ENCODE measurements around the gene CYBB.

CYBB gene

DNA sequence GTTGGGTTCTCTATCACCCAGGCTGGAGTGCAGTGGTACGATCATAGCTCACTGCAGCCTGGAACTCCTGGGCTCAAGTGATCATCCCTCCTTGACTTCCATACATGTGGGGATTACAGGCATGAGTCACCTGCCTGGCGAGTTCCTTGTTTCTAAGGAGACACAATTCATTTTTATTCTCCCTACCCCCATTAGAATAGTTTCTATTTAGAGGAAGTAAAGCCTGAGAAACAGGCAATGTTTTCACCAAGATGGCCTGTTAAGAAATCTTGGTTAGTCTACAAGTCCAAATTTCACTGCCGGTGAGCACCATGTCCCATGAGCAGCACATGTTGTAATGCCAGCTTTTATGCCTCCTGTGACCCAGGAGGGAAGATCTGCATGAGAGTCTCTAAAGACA lies 5.7 kb downstream of the CYBB start:
- no peak for DNase-seq (ENCODE audit: low spot score)

DNA sequence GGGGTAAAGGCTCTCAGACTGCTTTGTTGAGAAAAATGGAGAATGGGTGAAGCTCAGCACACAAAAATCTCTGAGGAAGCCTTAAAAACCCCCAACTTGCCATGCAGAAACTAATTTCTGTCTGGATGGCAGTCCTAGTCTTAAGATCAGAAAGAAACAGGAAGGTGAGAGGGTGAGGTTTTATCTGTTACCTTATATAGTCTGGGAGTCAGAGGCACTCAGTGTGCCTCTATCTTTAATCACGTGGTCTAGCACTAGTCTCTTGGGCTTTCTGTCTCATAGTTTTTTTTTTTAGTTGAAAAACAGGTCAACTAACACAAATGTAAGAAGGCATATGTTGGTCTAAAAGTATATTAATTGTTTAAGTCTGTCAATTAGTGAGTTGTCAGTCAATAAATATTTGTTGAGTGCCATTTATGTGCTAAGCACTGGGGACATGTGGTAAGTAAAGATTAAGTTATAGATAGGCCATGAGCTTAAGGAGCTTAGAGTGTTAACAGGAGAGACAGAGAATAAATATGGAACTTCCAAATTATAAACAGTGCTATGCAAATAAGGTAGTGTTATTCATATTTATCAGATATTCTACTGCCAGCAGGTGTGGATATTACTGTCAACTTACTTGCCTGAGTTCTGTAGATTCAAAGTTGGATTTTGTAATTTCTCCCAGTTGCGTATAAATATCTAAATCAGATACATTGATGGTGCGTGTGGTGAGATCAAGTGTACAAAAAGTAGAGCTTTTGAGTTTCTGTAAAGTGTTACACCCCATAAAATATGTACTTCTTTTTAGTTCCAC lies 7.0 kb downstream of the CYBB start:
- DNase-seq (ENCODE audit: low spot score) = no peak

DNA sequence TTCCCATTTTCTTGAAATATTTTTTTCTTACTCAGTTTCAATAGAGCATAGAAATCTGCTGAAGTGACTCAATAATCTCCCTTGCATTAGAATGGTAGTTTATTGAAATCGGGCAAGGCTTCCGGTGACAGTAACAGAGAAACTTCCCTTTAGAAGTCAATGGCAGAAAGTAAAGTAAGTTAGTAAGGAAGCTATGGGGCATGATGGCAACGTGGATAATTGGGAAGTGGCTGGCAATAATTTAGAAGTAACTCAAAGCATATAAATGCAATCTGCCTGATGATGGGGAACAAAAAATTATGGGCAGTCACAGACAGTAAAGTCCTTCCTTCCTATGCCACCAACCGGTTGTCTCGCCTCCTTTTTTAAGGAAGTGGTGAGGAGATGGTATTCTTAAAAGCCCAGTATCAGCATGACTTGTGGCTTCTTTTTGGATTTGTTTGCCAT lies 7.6 kb downstream of the CYBB start:
- no peak for DNase-seq (ENCODE audit: low spot score)

DNA sequence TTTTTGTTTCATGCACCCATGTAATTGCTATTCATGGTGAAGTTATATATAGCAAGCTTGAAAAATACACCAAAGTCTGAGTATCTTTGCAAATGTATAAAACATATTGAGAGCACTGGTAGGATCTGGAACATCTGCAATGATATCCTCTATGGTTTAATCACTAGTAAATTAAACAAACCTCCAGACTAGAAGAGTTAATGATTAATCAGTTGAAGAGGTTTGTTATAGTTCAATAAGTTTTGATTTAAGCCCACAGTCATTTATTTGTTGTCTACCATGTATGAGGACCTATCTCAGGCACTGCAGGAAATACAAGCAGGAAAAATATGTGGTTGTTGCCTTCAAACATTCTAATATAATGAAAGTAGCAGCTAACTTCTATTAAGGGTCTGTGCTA lies 16.5 kb downstream of the CYBB start:
- no peak for DNase-seq (ENCODE audit: low spot score)

DNA sequence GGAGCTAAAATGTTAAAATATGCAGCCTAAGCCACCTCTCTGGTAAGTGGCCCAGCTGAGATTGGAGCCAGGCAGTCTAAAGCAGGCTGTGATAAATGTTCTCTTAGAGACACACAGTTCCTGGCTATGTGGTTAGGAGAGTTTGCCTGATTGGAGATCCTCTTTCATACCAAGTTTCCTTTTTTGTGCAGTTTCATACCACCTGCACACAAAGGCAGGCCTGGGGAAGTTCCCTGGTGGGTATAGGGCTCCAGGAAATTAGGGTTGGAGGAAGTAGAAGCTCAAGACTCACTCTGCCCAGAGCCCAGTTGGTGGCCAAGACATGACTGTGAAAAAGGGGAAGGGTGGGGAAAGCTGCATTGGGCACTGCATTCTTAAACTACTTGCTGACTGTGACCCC lies 16.9 kb downstream of the CYBB start:
- no peak for DNase-seq (ENCODE audit: low spot score)

DNA sequence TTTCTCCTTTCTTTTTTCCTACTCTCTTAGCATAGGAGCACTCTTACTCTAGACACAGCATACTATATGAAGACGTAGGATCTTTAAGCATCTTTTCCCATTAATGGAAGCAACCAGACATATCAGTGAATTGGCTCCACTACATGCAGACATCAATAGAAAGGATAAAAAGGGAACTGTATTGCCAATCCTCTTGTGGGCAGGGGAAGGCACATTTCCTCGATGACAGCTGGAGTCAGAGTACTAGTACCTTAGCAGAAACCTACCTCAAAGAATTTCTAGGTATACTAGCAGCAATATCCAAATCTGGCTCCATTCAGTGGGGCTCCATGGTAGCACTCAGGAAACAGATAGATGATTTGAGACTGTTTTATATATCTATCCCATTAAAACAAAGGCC lies 20.1 kb downstream of the CYBB start:
- DNase-seq (ENCODE audit: low spot score) = no peak

DNA sequence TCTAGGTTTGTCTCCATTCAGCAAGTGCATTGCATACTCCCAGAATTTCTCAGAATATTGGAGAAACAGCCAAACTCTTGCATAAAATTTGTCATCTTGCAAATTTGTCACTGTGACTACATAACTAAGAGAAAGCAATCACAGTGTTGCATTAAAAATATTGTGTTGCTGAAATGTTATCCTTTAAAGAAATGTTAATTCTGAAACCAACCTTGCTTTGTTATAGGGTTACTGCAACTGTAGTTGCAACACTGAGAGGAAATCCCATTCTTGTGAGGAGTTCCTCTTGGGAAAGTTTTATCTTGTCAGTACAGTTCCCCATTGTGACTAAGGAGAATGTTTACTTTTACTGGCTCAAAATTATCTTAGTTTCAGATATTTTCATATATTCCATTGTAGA lies 20.9 kb downstream of the CYBB start:
- no peak for DNase-seq (ENCODE audit: low spot score)

DNA sequence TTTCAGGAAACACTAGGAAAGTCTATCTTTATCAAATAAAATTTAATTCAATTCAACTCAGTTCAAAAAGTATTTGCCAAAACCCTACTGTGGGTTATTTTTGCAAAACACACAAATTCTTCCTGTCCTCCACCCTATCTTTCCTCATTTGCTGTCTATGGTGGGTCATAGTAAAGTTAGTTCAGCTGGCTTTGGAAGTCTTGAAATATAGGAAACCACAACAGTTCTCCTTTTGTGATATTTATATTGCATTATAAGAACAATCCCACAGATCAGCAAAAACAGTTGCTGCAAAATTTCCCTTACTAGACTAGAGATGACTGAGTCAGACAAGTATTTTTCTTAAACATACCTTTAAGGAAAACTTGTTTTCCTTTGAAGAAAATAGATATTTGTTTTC lies 22.2 kb downstream of the CYBB start:
- DNase-seq (ENCODE audit: low spot score) = no peak

DNA sequence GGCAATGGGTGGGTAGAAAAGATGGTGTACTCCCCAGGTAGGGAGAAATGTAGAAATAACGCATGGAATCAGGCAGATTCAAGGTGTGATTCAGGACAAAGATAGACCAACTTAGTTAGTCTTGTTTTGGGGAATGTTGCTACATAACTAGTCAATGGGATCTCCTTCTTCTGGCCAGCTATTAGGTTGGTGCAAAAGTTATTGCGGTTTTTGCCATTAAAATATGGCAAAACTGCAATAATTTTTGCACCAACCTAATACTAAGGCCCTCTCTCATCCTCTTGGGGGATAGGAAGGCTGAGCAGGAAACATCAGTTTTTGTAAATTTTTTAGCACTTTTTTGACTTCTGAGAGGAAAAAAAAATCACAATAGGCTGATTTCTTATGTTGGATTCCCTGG lies 23.2 kb downstream of the CYBB start:
- DNase-seq (ENCODE audit: low spot score) = no peak

DNA sequence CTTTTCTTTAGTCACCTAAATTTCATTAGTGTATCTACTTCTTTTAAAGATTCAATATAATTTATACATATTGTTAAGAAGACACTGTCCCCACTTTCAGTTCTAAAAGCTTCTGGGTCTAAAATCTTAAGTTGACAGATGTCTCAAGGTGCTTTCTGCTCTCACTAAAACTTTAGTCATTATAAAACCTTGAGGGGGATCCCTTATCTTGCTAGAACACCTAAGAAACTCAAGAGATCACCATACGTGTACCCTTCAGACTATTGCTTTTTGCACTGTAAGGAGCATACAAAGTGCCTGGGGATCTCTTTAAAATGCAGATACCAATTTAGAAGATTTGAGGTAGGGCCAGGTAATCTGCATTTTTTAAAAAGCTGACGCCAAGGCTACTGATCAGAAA lies 30.1 kb downstream of the CYBB start:
- DNase-seq (ENCODE audit: low spot score) = no peak

DNA sequence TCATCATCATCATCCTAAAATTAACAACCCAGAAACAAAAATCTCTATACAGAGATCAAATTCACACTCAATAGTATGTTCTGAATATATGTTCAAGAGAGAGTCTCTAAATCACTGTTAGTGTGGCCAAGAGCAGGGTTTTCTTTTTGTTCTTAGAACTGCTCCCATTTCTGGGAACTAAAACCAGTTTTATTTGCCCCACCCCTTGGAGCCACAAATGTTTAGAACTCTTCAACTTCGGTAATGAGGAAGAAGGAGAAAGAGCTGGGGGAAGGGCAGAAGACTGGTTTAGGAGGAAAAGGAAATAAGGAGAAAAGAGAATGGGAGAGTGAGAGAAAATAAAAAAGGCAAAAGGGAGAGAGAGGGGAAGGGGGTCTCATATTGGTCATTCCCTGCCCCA lies 32.3 kb downstream of the CYBB start:
- DNase-seq (ENCODE audit: low spot score) = no peak

DNA sequence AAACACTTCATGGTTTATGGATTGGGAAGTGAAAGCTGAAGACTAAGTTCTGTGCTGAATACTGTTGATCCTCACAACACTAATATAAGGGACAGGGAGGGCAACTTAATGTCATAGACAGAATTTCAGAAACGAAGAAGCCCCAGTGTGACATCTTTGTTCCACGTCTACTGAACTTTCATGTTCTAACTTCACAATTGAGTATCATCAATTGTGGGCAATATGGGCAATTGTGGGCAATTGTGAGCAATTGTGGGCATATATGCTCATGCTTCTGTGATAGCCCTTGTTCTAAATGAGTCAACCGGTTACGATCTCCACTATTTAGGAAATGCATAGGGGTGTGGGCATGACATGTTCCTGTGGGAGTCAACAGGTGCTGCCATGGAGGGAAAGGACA lies 33.7 kb downstream of the CYBB start:
- DNase-seq (ENCODE audit: low spot score) = no peak

DNA sequence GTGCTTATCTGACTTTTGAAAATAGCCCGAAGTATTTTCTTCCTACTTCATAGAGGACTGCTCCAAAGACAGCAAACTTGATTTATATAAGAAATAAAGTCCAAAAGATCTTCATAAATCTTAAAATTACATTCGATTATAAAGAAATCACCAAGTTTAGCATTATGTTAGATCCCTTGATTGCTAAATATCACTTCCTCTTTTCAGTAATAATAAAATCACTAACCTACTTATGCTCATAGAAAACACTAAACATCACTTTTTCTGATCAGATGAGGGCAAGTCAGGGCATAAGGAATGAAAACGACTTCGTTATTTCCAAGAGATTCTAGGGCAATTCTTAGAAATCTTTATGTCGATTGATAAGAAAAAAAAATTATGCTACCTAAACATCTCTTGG lies 35.5 kb downstream of the CYBB start:
- DNase-seq (ENCODE audit: low spot score) = no peak

DNA sequence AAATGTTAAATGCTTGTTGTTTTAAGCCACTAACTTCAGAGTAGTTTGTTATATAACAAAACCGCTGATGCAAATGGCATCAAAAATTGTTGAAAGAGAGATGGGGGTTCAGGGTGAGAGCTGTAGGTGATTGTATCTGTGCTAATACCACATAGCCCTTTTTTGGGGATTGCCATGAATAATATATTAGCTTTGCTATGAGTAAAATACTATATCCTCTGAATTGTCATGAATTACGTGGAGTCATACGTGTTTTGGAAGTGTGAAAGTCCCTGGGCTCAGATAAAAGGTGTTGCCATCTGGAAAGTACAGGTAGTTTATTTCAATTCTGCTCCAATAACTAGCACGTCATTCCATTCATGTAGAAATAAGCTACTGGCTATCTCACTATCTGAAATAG lies 36.9 kb downstream of the CYBB start:
- DNase-seq (ENCODE audit: low spot score) = no peak

DNA sequence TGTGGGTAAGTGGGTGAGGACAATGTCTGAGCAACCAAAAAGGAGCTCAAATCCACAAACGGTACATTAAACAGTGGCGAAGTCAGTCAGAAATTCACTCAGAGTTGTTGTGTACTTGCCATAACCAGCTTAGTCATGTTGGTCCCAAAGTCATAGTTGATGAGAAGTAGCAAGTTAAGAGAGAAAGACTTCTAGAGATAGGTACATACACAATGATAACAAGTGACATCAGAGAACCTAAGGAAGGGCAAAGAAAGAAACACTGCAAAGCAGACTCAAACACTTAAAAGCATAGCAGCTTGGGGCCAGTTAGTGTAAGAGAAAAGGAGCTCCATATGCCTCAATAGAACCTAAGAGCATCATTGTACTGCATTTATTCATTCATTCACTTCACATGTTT lies 37.3 kb downstream of the CYBB start:
- no peak for DNase-seq (ENCODE audit: low spot score)

DNA sequence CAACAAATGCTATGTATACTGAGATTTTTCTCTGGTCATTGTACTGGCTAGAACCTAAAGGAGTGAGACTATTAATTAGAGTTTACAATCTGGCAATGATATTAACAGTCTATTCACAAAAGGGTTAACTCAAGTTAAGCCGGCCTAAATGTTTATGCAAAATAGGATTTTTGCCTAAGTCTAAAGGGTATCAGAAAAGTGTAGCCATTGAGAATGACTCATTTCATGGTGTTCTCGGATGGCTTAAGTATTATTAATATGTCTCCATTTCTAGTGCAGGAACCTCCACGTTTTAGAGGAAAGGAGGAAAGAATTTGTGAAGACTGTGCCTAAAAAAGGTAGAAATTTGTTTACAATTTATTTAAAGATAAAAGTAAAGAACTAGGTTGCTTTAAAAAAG lies 37.7 kb downstream of the CYBB start:
- DNase-seq (ENCODE audit: low spot score) = no peak

DNA sequence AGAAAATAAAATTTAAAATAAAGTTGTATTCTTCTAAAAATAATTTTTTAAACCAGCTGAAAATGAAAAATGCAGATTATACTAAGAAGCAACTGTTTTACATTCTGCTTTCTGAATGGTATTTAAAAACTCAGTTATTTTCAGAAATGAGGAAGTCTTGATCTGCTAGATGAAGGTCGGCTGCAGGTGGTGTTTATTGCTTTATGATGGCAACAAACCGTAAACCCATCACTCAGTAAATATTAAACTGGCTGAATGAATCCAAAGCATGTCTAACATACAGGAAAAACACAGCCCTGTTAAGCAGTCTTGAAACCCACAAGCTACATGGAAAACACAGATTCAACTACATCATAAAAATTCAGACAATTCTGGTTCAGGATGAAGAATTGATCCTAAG lies 38.2 kb downstream of the CYBB start:
- no peak for DNase-seq (ENCODE audit: low spot score)

DNA sequence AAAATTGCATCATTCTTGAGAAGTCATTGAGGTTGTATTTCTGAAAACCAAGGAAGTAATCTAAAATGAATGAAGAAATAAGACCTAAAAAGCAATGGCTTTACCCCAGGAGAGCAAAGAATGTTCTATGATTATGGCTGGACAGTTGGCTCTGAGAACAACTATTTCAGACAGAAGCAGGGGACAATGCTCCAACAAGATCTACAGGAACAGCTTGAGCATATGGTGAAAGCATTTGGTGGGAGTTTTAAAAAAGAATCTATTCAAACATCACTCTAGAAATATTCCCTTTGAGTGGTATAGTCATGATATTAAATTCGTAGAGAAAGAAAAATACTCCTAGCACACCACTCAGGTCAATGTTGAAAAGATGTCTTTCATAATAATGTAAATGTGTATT lies 40.8 kb downstream of the CYBB start:
- DNase-seq (ENCODE audit: low spot score) = no peak

DNA sequence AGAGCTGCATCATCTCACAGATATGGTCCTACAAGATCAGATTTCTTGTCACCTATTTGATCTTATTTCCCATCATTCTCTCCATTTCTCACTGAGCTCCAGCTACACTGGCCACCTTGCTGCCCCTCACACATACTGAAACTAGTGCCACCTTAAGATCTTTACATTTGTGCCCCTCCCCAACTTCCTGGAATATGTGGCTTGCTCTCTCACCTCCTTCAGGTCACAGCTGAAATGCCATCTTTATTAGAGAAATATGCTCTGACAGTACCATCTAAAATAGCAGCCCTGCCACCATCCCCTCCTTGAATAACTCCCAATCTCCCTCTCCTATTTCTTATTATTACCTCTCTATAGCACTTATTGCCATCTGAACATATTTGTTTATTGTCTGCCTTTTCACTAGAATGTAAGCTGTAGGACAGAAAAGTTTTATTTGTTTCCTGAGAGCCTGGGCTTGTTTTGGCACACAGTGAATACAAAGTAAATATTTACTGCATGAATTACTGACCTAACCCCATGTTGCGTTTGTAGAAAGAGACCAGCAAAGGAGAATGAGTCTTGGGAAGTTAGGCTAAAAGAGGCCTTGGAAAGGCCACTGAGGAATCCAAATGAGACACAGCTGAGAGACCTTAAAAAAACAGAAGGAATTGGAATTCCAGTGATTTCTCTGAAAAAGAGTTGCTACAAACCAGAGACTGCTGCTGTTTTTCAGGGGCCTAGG lies 44.8 kb downstream of the CYBB start:
- DNase-seq (ENCODE audit: low spot score) = no peak

DNA sequence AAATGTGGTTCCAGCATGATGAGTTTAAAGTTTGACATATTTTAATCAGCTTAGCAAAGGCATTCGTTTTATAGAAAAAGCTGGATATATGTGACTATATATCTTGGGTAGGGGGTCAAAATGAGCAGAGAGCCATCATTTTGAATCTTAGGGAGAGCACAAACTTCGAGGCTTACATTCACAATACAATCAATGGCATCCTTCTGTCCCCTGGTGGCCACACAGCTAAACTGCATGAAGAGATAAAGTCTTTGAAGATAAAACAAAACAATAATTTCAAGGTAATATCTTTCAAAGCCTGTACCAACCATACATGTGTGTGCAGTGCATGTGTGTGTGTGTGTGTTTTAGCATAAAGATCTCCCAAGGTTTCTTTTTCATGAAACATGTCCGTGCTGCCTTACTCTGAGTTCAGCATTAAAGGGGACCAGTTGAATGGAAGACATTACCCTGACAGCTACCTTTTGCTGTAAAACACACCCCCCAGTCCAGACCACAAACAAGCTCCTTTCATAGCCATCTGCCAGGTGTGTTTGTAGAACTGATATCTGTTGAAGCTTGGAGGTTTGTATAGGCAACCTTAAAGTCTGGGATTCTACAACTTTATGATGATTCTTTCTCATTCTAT lies 45.5 kb downstream of the CYBB start:
- peak; percentile 11 for DNase-seq (ENCODE audit: low spot score)

DNA sequence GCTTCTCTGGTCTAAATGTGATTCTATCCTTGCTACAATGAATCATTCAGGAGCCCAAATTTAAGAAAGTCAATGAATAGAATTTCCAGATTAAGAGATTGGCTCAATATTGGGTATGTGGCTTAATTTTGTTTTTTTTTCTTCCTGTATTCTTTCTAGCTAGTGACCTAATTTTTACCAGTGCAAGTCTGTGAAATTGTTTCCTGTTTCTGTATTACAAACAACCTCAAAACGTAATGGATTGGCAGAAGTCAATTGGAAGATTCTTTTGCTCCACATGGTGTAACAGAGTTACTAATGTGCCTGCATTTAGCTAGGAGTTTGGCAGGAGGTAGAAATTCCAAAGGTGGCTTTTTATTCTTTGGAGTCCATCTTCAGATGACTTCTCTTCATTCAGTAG lies 49.9 kb downstream of the CYBB start:
- DNase-seq (ENCODE audit: low spot score) = no peak

DNA sequence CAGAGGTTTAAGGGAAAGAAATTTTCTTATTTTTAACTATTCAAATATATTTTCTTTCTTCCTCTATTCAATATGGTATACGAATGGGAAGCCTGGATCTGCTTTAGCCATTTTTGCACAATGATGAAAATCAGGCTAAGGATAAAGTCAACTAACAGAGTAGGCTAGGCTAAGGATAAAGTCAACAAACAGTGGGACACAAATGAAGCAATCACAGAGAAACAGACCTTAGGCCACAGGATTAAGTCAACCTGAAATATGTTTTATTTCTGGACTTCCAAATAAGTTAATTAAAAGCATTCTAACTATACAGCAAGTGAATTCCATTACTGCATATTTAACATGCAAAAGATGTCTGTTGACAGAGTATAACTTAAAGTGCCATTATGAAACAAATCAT lies 50.5 kb downstream of the CYBB start:
- DNase-seq (ENCODE audit: low spot score) = no peak

DNA sequence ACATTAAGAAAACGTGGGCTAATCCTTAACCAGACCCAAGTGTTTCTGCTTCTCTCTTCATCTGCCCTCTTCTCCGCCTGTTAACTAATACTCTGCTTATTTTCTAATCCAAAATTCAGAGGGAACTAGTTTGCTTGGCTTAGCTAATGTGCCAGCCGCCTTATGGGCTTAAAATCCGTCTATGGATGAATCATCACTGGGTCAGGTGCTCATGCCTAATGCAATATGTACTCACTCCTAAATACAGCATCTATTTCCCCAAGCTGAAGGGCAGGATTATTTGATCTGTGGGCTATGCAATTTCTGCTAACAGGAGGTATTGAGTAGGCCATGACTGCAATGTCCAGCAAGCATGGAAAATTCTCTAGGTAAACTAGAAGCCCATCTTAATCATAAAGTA lies 55.1 kb downstream of the CYBB start:
- DNase-seq (ENCODE audit: low spot score) = no peak
